HEK293 (cell line): ENCODE measurements around the gene CKB.
A peak's percentile ranks its signal among the peaks of the same experiment; 100 is the strongest.

Experiments used
- IKZF3 ChIP-seq: fragments of 450-650 bp; IDR thresholded peaks from 2 replicates; pipeline ENCODE4 v1.5.0; 2018; ENCODE audit warnings: missing biosample characterization, mild to moderate bottlenecking, missing genetic modification characterization, moderate library complexity
- MYNN ChIP-seq: fragments of 450-650 bp; formaldehyde crosslinking; IDR thresholded peaks from 2 replicates; pipeline ENCODE4 v1.5.1; 2016; ENCODE audit warnings: missing biosample characterization, missing genetic modification characterization, borderline replicate concordance
- SP3 ChIP-seq: fragments of 450-650 bp; formaldehyde crosslinking; IDR thresholded peaks from 2 replicates; pipeline ENCODE4 v1.5.1; 2016; ENCODE audit warnings: missing biosample characterization, missing genetic modification characterization
- YY2 ChIP-seq: fragments of 450-650 bp; formaldehyde crosslinking; IDR thresholded peaks from 2 replicates; pipeline ENCODE4 v1.5.1; 2016; ENCODE audit warnings: missing biosample characterization, missing genetic modification characterization
- ZFP41 ChIP-seq: fragments of 450-650 bp; formaldehyde crosslinking; IDR thresholded peaks from 2 replicates; pipeline ENCODE4 v1.5.1; 2016; ENCODE audit warnings: missing biosample characterization, missing genetic modification characterization, borderline replicate concordance
- ZNF10 ChIP-seq: fragments of 450-650 bp; formaldehyde crosslinking; IDR thresholded peaks from 2 replicates; pipeline ENCODE4 v1.5.1; 2017; ENCODE audit warnings: missing biosample characterization, missing genetic modification characterization
- ZNF274 ChIP-seq, 2 experiments: fragments of 200-500 bp in 1 of 2; fragments of 450-650 bp in 1 of 2; sonication (Bioruptor generic) in 1 of 2; formaldehyde crosslinking in 1 of 2; IDR thresholded peaks; 2 replicates each; pipeline versions ENCODE4 v1.5.1 to v1.6.1; 2014 to 2016; ENCODE audit warnings: borderline replicate concordance in 1 of 2, inconsistent platforms in 1 of 2, low read length in 1 of 2, missing biosample characterization in 1 of 2, missing genetic modification characterization in 1 of 2
- ZNF37A ChIP-seq: fragments of 450-650 bp; IDR thresholded peaks from 2 replicates; pipeline ENCODE4 v1.5.1; 2018; ENCODE audit warnings: missing biosample characterization, missing genetic modification characterization
- ZNF768 ChIP-seq: fragments of 450-650 bp; formaldehyde crosslinking; IDR thresholded peaks from 2 replicates; pipeline ENCODE4 v1.5.1; 2018; ENCODE audit warnings: missing biosample characterization, mild to moderate bottlenecking, missing genetic modification characterization
- ZNF837 ChIP-seq: fragments of 450-650 bp; formaldehyde crosslinking; IDR thresholded peaks from 2 replicates; pipeline ENCODE4 v1.5.1; 2016; ENCODE audit warnings: missing biosample characterization, missing genetic modification characterization
- TF ChIP-seq, protein P1 (sequence below): fragments of 450-650 bp; formaldehyde crosslinking; IDR thresholded peaks from 2 replicates; pipeline ENCODE4 v1.5.1; 2016; ENCODE audit warnings: missing biosample characterization, missing genetic modification characterization
- TF ChIP-seq, protein P2 (sequence below): sonication (generic); formaldehyde crosslinking; IDR thresholded peaks from 2 replicates; pipeline ENCODE4 v1.8.1; 2022; ENCODE audit warnings: mild to moderate bottlenecking, moderate library complexity, missing genetic modification reagents
- TF ChIP-seq, protein P3 (sequence below): fragments of 450-650 bp; formaldehyde crosslinking; IDR thresholded peaks from 2 replicates; pipeline ENCODE4 v1.5.1; 2016; ENCODE audit warnings: missing biosample characterization, missing genetic modification characterization
- TF ChIP-seq, protein P4 (sequence below): fragments of 450-650 bp; IDR thresholded peaks from 2 replicates; pipeline ENCODE4 v1.5.1; 2018; ENCODE audit warnings: missing biosample characterization, missing genetic modification characterization

DNA sequence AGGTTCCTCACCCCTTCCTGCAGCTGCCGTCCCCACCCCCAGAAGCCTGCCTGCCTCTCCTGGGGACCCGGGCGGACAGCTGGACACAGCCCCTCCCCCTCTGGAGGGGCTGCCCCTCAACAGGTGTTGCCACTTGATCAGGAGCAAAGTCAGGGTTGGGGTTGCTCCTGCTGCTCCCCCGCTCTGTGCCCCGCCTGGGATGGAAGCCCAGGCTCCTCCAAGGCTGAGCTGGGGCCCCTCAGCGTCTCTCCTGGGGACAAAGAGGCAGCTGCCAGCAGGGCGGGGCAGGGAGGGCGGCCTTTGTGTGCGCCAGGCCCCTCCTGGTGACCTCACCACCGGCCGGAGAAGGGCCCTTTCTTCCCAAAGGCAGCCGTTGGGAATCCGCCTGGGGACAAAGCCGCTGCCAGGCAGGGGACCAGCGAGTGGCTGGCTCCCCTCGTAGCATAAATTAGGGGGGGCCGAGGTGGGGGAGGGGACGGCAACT, 20.0 kb upstream of the CKB start:
- TF ChIP-seq, protein P1, sequence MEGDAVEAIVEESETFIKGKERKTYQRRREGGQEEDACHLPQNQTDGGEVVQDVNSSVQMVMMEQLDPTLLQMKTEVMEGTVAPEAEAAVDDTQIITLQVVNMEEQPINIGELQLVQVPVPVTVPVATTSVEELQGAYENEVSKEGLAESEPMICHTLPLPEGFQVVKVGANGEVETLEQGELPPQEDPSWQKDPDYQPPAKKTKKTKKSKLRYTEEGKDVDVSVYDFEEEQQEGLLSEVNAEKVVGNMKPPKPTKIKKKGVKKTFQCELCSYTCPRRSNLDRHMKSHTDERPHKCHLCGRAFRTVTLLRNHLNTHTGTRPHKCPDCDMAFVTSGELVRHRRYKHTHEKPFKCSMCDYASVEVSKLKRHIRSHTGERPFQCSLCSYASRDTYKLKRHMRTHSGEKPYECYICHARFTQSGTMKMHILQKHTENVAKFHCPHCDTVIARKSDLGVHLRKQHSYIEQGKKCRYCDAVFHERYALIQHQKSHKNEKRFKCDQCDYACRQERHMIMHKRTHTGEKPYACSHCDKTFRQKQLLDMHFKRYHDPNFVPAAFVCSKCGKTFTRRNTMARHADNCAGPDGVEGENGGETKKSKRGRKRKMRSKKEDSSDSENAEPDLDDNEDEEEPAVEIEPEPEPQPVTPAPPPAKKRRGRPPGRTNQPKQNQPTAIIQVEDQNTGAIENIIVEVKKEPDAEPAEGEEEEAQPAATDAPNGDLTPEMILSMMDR = no peak
- TF ChIP-seq ZNF274 (IDR thresholded peaks at IDR 0.05; ENCODE audit: low read length) = no peak
- TF ChIP-seq ZNF274 (tag by site-specific recombination; IDR thresholded peaks at IDR 0.05; ENCODE audit: borderline replicate concordance) = no peak
- TF ChIP-seq YY2 (tag by site-specific recombination) = no peak
- TF ChIP-seq, protein P2, sequence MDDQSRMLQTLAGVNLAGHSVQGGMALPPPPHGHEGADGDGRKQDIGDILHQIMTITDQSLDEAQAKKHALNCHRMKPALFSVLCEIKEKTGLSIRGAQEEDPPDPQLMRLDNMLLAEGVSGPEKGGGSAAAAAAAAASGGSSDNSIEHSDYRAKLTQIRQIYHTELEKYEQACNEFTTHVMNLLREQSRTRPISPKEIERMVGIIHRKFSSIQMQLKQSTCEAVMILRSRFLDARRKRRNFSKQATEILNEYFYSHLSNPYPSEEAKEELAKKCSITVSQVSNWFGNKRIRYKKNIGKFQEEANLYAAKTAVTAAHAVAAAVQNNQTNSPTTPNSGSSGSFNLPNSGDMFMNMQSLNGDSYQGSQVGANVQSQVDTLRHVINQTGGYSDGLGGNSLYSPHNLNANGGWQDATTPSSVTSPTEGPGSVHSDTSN (CRISPR knock-in tag) = no peak
- TF ChIP-seq ZNF10 = peak; percentile 44; the same call in 1 of the 2 replicates
- TF ChIP-seq ZNF837 (tag by site-specific recombination) = no peak
- no peak for TF ChIP-seq MYNN (tag by site-specific recombination)
- TF ChIP-seq ZNF768 (tag by site-specific recombination) = no peak
- TF ChIP-seq, protein P3, sequence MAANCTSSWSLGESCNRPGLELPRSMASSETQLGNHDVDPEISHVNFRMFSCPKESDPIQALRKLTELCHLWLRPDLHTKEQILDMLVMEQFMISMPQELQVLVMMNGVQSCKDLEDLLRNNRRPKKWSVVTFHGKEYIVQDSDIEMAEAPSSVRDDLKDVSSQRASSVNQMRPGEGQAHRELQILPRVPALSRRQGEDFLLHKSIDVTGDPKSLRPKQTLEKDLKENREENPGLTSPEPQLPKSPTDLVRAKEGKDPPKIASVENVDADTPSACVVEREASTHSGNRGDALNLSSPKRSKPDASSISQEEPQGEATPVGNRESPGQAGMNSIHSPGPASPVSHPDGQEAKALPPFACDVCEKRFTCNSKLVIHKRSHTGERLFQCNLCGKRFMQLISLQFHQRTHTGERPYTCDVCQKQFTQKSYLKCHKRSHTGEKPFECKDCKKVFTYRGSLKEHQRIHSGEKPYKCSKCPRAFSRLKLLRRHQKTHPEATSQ (tag by site-specific recombination) = no peak
- TF ChIP-seq, protein P4, sequence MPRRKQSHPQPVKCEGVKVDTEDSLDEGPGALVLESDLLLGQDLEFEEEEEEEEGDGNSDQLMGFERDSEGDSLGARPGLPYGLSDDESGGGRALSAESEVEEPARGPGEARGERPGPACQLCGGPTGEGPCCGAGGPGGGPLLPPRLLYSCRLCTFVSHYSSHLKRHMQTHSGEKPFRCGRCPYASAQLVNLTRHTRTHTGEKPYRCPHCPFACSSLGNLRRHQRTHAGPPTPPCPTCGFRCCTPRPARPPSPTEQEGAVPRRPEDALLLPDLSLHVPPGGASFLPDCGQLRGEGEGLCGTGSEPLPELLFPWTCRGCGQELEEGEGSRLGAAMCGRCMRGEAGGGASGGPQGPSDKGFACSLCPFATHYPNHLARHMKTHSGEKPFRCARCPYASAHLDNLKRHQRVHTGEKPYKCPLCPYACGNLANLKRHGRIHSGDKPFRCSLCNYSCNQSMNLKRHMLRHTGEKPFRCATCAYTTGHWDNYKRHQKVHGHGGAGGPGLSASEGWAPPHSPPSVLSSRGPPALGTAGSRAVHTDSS (tag by site-specific recombination) = no peak
- TF ChIP-seq IKZF3 = peak; percentile 77
- no peak for TF ChIP-seq ZFP41 (tag by site-specific recombination)
- TF ChIP-seq ZNF37A (tag by site-specific recombination) = no peak
- no peak for TF ChIP-seq SP3 (tag by site-specific recombination)
